HG03196 (cell line): Measurements from ENCODE around the gene RUNX3.
"Not testable (repeated sequence)": the region's sequence is repeated elsewhere in the genome, so short reads cannot be mapped to it uniquely, and the experiment has no call there.

Source experiments
- ATAC-seq: cut with Tn5 transposase; IDR thresholded peaks from one replicate; pipeline ENCODE4 v1.9.1; 2021; ENCODE audit not compliant: unreplicated experiment

Gene RUNX3

GRCh38 chr1:24914226-24915069 is 15.6 kb downstream of the RUNX3 start:
- no peak for ATAC-seq

- ATAC-seq = no peak
These were observed 16.4 kb downstream of the RUNX3 start for GRCh38 chr1:24913616-24914225.

DNA sequence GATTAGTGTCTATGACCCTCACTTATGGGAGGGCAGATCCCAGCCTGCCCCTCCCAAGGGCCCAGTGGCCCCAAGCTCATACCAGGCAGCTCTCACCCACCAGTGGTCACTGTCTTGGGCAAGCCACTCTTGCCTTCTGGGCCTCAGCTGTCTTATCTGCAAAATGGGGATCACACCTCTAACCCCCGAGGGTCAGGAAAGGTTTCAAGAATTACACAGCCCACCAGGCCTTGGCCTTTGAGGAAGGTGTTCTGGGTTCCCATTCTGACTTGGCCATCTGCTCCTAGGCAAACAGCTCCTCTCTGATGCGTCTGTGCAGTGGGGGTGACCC is 16.8 kb downstream of the RUNX3 start:
- no peak for ATAC-seq

- ATAC-seq = no peak
These were observed 17.5 kb downstream of the RUNX3 start for GRCh38 chr1:24912376-24913273.

DNA sequence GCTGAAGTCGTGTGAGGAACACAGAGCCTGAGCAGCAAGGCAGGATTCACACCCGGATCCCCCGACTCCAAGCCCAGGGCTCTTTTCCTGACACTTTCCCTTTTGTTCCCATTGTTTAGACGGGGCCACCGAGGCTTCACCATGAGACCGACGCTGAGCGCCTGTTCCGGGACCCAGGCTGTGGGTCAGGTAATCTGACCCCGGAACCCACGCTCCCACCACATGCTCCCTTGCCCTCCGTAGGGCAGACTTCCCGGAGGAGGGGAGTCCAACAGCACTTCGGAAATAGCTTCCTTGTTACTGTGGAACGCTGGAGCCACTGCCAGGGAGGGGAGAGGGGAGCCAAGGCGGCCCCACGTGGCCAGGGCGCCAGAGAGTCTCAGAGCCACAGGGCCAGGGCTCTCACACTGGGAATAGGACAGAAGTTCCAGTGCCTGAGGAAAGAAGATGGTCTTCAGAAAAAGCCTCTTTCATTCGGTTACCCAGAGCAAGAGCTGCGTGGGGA is 18.4 kb downstream of the RUNX3 start:
- ATAC-seq = no peak

DNA sequence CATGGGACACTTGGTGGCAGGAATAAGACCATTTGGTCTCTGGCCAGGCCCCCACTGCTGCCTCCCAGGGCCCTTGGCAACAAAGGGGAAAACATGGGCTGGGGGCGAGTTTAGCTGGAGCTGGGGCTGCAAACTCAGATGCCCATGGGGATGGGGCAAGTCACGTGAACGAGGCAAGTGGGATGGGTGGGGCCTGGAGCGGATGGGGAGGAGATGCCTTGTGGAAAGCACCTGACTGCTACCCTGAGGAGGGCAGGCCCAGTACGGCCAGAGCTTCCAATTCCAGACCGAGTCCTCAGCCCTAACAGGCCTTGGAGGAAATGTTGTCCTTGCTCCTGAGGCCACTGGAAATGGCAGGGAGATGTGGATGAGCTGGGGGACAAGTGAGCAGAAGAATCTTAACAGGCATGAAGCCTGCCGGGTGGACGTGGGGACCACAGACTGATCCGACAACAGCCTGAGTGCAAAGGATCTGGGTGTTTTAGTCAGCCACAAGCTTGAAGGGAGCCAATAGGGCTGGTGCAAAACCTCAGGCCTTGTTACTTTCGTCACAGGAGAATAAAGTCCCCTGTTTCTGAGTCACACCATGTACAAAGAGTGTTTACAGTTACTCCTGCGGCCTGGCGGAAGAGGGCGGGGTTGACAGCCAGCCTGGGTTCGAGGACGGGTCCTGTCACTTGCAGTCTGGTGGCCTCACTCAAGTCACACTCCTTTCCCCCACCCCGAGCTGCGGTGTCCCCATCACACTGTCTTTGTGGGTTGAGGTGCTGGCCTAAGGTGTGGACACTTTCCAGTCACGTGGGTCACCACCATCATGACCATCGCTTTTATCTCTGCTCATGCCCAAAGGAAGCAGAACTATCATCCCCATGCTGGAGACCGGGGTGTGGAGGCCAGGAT is 19.1 kb downstream of the RUNX3 start:
- no peak for ATAC-seq

DNA sequence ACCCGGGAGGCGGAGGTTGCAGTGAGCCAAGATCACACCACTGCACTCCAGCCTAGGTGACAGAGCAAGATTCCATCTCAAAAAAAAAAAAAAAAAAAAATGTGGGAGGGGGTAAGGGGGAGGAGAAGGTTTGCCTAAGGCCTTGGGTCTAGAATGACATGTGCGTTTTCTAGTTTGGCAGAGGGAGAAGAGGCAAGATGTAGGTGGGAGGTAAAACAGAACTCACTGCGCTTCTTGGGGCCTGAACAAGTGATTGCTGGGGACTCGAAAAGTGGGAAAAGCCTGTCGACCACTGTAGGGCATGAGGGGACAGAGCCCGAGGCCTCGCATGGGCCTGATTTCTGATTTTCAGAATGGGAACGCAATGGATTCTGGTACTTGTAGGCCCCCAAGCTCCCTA is 19.9 kb downstream of the RUNX3 start:
- ATAC-seq = no peak

DNA sequence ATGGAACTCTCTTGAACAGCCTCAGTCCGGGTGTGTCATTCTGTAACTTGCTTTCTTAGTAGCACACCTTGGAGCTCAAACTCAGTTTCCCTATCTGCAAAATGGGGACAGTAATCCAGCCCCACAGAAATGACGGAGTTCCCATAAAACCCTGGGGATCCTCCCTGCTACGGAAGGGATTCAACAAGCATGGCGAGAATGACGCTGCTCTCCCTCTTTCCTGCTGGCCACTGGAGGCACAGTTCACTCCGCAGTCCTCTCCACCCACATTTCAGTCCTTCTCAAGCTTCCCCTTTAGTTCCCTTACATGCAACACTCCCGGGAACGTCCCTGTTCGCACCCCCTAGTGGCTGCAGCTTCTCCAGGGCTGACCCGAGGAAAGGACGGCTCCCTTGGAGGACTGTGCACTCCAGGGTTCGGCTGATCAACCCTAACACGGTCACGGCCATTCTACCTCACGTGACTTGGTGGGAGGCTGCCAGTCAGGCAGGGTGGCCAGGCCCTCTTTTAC is 20.6 kb downstream of the RUNX3 start:
- no peak for ATAC-seq

DNA sequence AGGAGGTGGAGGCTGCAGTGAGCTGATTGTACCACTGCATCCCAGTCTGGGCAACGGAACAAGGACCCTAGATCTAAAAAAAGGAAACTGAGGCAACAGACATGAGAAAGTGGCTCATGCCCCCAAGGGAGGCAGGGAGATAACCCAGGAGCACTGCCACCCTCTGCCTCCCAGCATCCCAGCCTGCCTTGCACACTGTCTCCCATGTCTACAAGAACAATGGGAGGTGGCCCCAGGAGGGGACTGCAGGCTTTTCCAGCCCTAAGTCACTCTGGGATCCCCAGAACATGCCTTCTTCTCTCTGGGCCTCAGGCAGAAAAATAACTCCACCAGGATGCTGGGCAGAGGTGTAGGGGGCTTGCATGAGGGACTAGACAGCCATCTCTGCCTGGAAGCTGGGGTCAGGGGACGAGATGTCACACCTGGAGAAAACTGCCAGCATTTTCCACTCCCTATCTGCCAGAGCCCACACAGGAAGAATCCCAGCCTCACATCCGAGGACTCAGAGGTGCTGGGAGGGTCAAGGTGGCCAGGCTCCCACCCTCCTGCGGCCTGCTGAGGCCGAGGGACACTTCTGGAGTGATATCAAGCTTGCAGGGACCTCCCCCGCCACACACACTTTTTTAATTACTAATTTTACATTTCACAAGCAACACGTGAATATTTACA is 21.4 kb downstream of the RUNX3 start:
- ATAC-seq = no peak

DNA sequence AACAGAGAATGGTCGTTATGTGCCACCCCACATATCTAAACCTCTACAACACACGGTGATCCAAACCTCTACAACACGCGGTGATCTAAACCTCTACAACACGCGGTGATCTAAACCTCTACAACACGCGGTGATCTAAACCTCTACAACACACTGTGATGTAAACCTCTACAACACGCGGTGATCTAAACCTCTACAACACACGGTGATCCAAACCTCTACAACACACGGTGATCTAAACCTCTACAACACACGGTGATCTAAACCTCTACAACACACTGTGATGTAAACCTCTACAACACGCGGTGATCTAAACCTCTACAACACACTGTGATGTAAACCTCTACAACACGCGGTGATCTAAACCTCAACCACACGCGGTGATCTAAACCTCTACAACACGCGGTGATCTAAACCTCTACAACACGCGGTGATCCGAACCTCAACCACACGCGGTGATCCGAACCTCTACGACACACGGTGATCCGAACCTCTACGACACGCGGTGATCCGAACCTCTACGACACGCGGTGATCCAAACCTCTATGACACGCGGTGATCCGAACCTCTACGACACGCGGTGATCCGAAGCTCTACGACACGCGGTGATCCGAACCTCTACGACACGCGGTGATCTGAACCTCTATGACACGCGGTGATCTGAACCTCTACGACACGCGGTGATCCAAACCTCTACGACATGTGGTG is 22.3 kb downstream of the RUNX3 start:
- ATAC-seq = not testable (repeated sequence)

DNA sequence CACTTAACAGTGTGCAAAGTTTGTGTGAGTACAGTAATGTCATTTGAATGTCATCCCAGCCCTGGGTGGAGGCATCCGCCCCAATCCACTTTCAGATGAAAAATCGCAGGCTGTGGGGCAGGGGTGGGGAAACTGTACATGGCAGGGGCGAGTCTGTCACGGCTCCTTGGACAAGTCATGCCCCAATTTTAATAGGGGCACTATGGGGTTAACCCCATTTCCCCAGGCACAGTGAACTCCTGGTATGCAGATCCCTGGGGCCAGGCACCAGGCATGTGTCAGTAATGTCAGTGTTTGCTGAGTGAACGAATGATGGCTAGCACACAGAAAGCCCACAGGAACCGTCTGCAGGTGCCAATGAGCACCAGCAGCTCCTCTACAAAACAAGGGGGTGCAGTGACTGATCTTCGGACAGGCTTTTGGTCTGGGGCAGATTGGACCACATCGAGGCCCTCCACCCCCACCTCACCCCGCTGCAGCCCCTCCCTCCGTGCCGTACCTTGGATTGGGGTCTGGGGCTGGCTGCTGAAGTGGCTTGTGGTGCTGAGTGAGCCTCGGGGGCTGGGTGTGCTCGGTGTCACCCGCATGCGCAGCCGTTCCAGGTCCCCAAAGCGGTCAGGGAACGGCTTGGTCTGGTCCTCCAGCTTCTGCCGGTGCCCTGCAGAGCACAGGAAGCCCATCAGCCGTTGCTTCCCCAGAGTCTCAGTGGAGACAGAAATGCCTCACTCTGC is 23.2 kb downstream of the RUNX3 start:
- ATAC-seq = no peak

DNA sequence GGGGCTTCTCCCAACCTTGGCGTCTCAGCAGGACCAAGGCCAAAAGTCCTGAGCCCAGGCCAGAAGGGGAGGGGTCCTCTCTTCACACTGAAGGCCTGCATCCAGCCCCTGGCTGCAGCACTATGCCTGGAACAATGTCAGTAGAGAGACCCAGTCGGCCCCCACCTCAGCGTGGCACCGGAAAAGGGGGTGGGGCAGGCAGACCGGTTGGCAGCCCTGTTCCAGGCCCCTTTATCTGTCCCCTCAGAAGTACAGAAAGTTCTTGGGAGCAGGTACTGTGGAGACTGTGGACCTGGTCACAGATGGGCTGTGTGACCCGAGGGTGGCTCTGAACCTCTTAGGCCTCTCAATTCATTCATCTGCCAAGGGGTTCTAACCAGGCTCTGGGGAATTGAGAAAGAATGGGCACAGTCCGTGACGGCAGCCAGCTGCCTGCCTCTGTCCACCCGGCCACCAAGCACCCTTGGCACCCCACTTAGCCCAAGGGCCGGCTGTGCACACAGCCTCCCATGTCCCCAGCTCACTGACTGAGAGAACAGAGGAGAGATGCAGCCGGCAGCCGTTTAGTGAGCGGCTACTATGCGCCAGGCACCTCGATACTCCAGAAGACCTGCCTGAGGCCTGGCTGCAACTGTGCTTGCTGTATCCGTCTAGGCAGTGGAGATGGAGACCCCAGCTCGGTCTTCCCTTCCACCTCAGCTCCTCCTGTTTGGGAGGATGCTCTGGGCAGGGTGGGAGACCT is 23.9 kb downstream of the RUNX3 start:
- ATAC-seq = no peak

GRCh38 chr1:24905355-24905978 is 24.6 kb downstream of the RUNX3 start:
- no peak for ATAC-seq

DNA sequence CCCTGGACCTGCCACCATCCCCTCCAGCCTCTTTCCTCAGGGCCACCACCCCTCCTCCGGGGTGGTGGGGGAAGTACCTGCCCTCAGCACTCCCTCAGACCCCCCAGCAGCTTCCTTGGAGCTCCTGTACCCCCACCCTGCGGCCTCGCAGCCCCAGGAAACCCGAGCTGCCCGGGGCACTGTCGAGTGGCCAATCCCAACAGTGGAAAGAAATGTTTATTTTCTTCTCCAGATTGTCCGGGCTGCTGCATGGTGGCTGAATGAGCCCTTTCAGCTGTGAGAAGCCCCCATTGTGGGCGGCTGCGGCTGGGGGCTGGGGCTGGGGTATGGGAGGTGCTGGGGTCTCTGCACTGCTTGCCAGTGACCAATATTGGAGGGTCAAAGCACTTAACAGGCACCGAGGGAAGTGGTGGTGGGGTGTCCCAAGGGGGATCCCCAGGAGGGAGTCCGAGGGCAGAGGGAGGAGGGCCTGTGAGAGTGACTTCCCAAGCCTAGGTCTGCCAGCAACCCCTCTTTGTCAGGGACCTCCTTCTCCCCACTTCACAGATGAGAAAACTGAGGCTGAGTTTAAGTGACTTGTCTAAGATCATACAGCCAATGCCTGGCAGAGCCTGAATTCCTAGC is 25.2 kb downstream of the RUNX3 start:
- no peak for ATAC-seq

DNA sequence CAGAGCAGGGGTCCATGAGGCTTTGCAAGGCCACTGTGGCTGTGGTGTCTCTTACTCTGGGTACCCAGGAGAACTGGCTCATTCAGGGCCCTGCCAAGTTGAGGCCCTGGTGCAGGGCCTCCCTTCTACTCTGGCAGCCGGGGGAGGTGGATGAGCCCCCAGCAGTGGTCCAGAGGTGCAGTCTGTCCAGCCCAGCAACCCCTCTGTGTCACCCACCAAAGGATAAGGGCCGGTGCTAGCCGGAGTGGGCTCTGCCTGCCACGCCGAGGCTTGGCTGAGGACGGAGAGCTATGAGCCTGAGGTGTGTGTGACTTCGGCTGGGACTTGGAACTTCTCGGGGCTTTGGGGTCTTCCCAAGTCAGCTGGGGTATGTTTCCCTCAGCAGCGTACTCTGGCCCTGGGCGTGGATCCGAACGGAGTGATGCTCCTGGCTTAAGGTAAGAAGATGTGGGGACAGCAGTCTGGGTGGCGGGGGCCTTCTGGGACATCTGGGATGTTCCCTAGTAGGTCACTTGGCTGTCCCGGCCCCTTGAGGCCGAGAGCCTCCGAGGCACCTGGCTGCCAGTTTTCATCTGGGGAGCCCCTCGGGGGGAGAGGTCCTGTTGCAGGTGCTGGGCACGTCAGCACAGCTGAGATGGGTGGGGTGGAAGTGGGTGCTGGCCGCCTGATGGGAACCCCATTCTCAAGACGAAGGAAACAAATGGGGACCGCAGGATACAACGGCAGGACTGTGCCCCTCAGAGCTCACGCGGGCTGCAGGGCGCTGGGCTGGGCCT is 25.9 kb downstream of the RUNX3 start:
- no peak for ATAC-seq

GRCh38 chr1:24903560-24903954 is 26.5 kb downstream of the RUNX3 start:
- no peak for ATAC-seq
